ENCODE data around the gene GATA2.

- TF ChIP-seq ZFP30 (CRISPR knock-in tag; IDR thresholded peaks at IDR 0.05) (no peak), ZNF70 (CRISPR knock-in tag; IDR thresholded peaks at IDR 0.05) (no peak), PPARA (CRISPR knock-in tag; IDR thresholded peaks at IDR 0.05; ENCODE audit: borderline replicate concordance) (no peak), ARNTL (CRISPR knock-in tag; IDR thresholded peaks at IDR 0.05; ENCODE audit: borderline replicate concordance, low read depth) (no peak)
These were observed 50.1 kb downstream of the GATA2 start for GRCh38 chr3:128442949-128443348.

Measured in SK-N-SH treated with all-trans-retinoic acid at 6 μM for 48 hours (cell line).